GM23338 (cell line): ENCODE data around the gene HPCA. TPM values are rescaled to one million over a fixed set of nuclear protein-coding genes. Genes with fewer than 3 reads are reported as not detected.
A peak's percentile ranks its signal among the peaks of the same experiment; 100 is the strongest.

ENCODE experiments used
- ATAC-seq: fragments of 200-7000 bp; cut with Tn5 transposase; 3 replicates; pipeline ENCODE4 v1.9.1; 2020
- DNase-seq: peaks from one replicate; pipeline ENCODE4 v3.0.0-alpha.2; 2015; ENCODE audit warnings: low spot score
- H2AFZ ChIP-seq: fragments of 200-600 bp; sonication (generic); 2 replicates; pipeline ENCODE4 v1.8.0; 2016; ENCODE audit warnings: antibody characterized with exemption, mild to moderate bottlenecking, moderate library complexity
- H3F3A ChIP-seq: fragments of 200-600 bp; sonication (generic); replicated peaks from 2 replicates; pipeline ENCODE4 v1.8.0; 2017; ENCODE audit warnings: antibody characterized with exemption, mixed run types, low read depth
- H3K27ac ChIP-seq: fragments of 200-600 bp; sonication (generic); 2 replicates; pipeline ENCODE4 v1.6.1; 2016; ENCODE audit warnings: low read depth
- H3K27me3 ChIP-seq: fragments of 200-600 bp; sonication (generic); 2 replicates; pipeline ENCODE4 v1.8.0; 2016; ENCODE audit warnings: mild to moderate bottlenecking, mixed run types, moderate library complexity; ENCODE audit not compliant: insufficient read depth
- H3K36me3 ChIP-seq: fragments of 200-600 bp; sonication (generic); 2 replicates; pipeline ENCODE4 v1.8.0; 2016; ENCODE audit warnings: mild to moderate bottlenecking; ENCODE audit not compliant: insufficient read depth
- H3K4me1 ChIP-seq: fragments of 200-600 bp; sonication (generic); 2 replicates; pipeline ENCODE4 v1.8.0; 2016; ENCODE audit warnings: mild to moderate bottlenecking, moderate library complexity; ENCODE audit not compliant: insufficient read depth
- H3K4me2 ChIP-seq: fragments of 200-600 bp; sonication (generic); 2 replicates; pipeline ENCODE4 v1.7.1; 2017; ENCODE audit warnings: mixed run types
- H3K4me3 ChIP-seq: fragments of 200-600 bp; sonication (generic); 2 replicates; pipeline ENCODE4 v1.6.1; 2016; ENCODE audit warnings: mixed run types
- H3K79me2 ChIP-seq: fragments of 200-600 bp; sonication (generic); replicated peaks from 2 replicates; pipeline ENCODE4 v1.8.0; 2017; ENCODE audit warnings: mild to moderate bottlenecking; ENCODE audit not compliant: insufficient read depth
- H3K9me2 ChIP-seq: fragments of 200-600 bp; sonication (generic); 2 replicates; pipeline ENCODE4 v1.8.0; 2017; ENCODE audit not compliant: insufficient read depth
- H4K20me1 ChIP-seq: fragments of 200-600 bp; sonication (generic); replicated peaks from 2 replicates; pipeline ENCODE4 v1.8.0; 2017; ENCODE audit warnings: mild to moderate bottlenecking; ENCODE audit not compliant: insufficient read depth
- H3K27ac Mint-ChIP-seq: 2 replicates; pipeline ENCODE4 v1.8.0; 2020; ENCODE audit warnings: inconsistent platforms, mild to moderate bottlenecking, moderate library complexity, mixed read lengths
- H3K27me3 Mint-ChIP-seq: 3 replicates; pipeline ENCODE4 v1.8.0; 2022; ENCODE audit warnings: low read depth, mild to moderate bottlenecking, moderate library complexity, mixed read lengths, inconsistent platforms; ENCODE audit not compliant: insufficient read depth, poor library complexity
- H3K36me3 Mint-ChIP-seq: 3 replicates; pipeline ENCODE4 v1.8.0; 2021; ENCODE audit warnings: low read depth, mild to moderate bottlenecking, inconsistent platforms, moderate library complexity, mixed read lengths
- H3K4me1 Mint-ChIP-seq: 3 replicates; pipeline ENCODE4 v1.8.0; 2020; ENCODE audit warnings: mild to moderate bottlenecking, inconsistent platforms, mixed read lengths
- H3K4me3 Mint-ChIP-seq: 3 replicates; pipeline ENCODE4 v1.8.0; 2021; ENCODE audit warnings: moderate library complexity, mild to moderate bottlenecking, inconsistent platforms, mixed read lengths
- H3K9me3 Mint-ChIP-seq: 3 replicates; pipeline ENCODE4 v1.8.0; 2020; ENCODE audit warnings: moderate library complexity, mild to moderate bottlenecking, inconsistent platforms, mixed read lengths
- CREB1 ChIP-seq: fragments of 250-450 bp; sonication (Bioruptor Pico); IDR thresholded peaks from 2 replicates; pipeline ENCODE4 v1.5.0; 2020; ENCODE audit warnings: low read depth, mild to moderate bottlenecking, moderate library complexity
- EZH2phosphoT487 ChIP-seq: fragments of 200-600 bp; sonication (generic); IDR thresholded peaks from one replicate; pipeline ENCODE4 v1.8.1; 2018; ENCODE audit warnings: antibody characterized with exemption; ENCODE audit not compliant: unreplicated experiment
- JUNB ChIP-seq: IDR thresholded peaks from one replicate; pipeline ENCODE4 v1.6.1; 2016; ENCODE audit warnings: antibody characterized with exemption; ENCODE audit not compliant: unreplicated experiment
- REST ChIP-seq: IDR thresholded peaks from one replicate; pipeline ENCODE4 v1.6.1; 2018; ENCODE audit warnings: antibody characterized with exemption; ENCODE audit not compliant: unreplicated experiment
- polyA plus RNA-seq: library from polyadenylated mRNA; unstranded; fragments of >200 nt; fragmentation: Nextera tagmentation; extraction: Ambion mirVana; gene quantifications from 2 replicates; pipeline ENCODE4 v1.2.1, GENCODE V29; 2016
- total RNA-seq: library from RNA; depleted of rRNA; stranded (reverse); fragments of >200 nt; shearing (Covaris generic); gene quantifications from 2 replicates; pipeline ENCODE4 v1.2.3, GENCODE V29; 2014
- TF ChIP-seq, protein P1 (sequence below), 2 experiments: fragments of 200-600 bp in 1 of 2; sonication (generic) in 1 of 2; conservative IDR thresholded peaks; 2 replicates each; pipeline versions ENCODE4 v1.5.1 to v1.6.1; 2016 to 2017; ENCODE audit warnings: antibody characterized with exemption in 2 of 2, low read depth in 2 of 2, mild to moderate bottlenecking in 2 of 2, moderate library complexity in 1 of 2

The HPCA gene
- total and polyA plus RNA-seq, 2 experiments from 2014 or later, result 0.35 to 0.82 TPM

GRCh38 chr1:32933742-32934322 is 47.5 kb downstream of the HPCA start:
- Histone ChIP-seq H3K36me3 (peaks cover 9% of the 10 kb centered on the region; the same call in 1 of the 2 replicates), H4K20me1 (0 out of 2 replicates have a peak, but pooled peaks cover 4% of the 10 kb centered on the region), H3K4me3 (no peak overlapping the region), H3F3A (no peaks in the 10 kb centered on the region; the same call in 1 of the 2 replicates), H2AFZ (no peak overlapping the region), H3K4me2 (no peak overlapping the region), H3K27ac (no peak overlapping the region), H3K4me1 (0 out of 2 replicates have a peak, but pooled peaks cover 4% of the 10 kb centered on the region), H3K79me2 (no peaks in the 10 kb centered on the region), H3K27me3 (peaks cover 14% of the 10 kb centered on the region), H3K9me2 (no peaks in the 10 kb centered on the region)
- Mint-ChIP-seq H3K4me1 (peaks cover 6% of the 10 kb centered on the region; the same call in 2 of the 3 replicates), H3K36me3 (peaks cover 11% of the 10 kb centered on the region), H3K9me3 (no peaks in the 10 kb centered on the region), H3K27ac (0 out of 2 replicates have a peak overlapping the region, but pooled peaks have one; percentile 47), H3K4me3 (no peak overlapping the region), H3K27me3 (no peaks in the 10 kb centered on the region)
- DNase-seq (peak; percentile 38), ATAC-seq (peak; percentile 34)
- TF ChIP-seq, protein P1, sequence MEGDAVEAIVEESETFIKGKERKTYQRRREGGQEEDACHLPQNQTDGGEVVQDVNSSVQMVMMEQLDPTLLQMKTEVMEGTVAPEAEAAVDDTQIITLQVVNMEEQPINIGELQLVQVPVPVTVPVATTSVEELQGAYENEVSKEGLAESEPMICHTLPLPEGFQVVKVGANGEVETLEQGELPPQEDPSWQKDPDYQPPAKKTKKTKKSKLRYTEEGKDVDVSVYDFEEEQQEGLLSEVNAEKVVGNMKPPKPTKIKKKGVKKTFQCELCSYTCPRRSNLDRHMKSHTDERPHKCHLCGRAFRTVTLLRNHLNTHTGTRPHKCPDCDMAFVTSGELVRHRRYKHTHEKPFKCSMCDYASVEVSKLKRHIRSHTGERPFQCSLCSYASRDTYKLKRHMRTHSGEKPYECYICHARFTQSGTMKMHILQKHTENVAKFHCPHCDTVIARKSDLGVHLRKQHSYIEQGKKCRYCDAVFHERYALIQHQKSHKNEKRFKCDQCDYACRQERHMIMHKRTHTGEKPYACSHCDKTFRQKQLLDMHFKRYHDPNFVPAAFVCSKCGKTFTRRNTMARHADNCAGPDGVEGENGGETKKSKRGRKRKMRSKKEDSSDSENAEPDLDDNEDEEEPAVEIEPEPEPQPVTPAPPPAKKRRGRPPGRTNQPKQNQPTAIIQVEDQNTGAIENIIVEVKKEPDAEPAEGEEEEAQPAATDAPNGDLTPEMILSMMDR (conservative IDR thresholded peaks at IDR 0.05; ENCODE audit: low read depth in 2 of 2), result 0 out of 4 replicates have a peak, but pooled peaks of 1 of the 2 experiments have one; percentile 17
- no peak for TF ChIP-seq EZH2phosphoT487

DNA sequence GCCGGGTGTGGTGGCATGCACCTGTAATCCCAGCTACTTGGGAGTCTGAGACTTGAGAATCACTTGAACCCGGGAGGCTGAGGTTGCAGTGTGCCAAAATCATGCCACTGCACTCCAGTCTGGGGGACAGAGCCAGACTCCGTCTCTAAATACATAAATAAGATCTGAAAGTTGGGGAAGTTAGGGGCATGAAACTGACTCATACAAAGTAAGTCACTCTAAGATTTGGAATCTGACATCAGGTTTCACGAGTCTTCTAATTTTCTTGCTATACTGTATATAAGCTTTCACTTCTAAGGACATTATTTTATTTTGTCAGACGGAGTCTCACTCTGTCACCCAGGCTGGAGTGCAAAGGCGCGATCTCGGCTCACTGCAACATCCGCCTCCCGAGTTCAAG is 48.2 kb downstream of the HPCA start:
- H3K4me3 ChIP-seq, result no peak overlapping the region
- no peaks in the 10 kb centered on the region for H3K79me2 ChIP-seq
- DNase-seq (no peak), ATAC-seq (no peak)
- H3K4me1 ChIP-seq, result 0 out of 2 replicates have a peak, but pooled peaks cover 4% of the 10 kb centered on the region
- H3K27ac ChIP-seq, result no peak overlapping the region
- Mint-ChIP-seq H3K27ac (no peak overlapping the region), H3K4me1 (peaks cover 6% of the 10 kb centered on the region; the same call in 2 of the 3 replicates), H3K9me3 (no peaks in the 10 kb centered on the region), H3K4me3 (no peak overlapping the region), H3K36me3 (peaks cover 11% of the 10 kb centered on the region), H3K27me3 (no peaks in the 10 kb centered on the region)
- H4K20me1 ChIP-seq, result 0 out of 2 replicates have a peak, but pooled peaks cover 4% of the 10 kb centered on the region
- H3K4me2 ChIP-seq, result no peak overlapping the region
- TF ChIP-seq CREB1 (CRISPR knock-in tag) (no peak), JUNB (no peak), EZH2phosphoT487 (no peak), REST (no peak)
- no peaks in the 10 kb centered on the region for H3K9me2 ChIP-seq
- H2AFZ ChIP-seq, result no peak overlapping the region
- H3K36me3 ChIP-seq, result peaks cover 9% of the 10 kb centered on the region; the same call in 1 of the 2 replicates
- peaks cover 7% of the 10 kb centered on the region; the same call in 1 of the 2 replicates for H3K27me3 ChIP-seq
- no peaks in the 10 kb centered on the region; the same call in 1 of the 2 replicates for H3F3A ChIP-seq
